Hepatic stellate cell (primary cell): ENCODE results near the gene DDIT4.
A peak's percentile ranks its signal among the peaks of the same experiment; 100 is the strongest.

ENCODE experiments used
- DNase-seq: peaks from one replicate; pipeline ENCODE4 v3.0.0; 2011; ENCODE audit warnings: low spot score

Gene DDIT4

DNA sequence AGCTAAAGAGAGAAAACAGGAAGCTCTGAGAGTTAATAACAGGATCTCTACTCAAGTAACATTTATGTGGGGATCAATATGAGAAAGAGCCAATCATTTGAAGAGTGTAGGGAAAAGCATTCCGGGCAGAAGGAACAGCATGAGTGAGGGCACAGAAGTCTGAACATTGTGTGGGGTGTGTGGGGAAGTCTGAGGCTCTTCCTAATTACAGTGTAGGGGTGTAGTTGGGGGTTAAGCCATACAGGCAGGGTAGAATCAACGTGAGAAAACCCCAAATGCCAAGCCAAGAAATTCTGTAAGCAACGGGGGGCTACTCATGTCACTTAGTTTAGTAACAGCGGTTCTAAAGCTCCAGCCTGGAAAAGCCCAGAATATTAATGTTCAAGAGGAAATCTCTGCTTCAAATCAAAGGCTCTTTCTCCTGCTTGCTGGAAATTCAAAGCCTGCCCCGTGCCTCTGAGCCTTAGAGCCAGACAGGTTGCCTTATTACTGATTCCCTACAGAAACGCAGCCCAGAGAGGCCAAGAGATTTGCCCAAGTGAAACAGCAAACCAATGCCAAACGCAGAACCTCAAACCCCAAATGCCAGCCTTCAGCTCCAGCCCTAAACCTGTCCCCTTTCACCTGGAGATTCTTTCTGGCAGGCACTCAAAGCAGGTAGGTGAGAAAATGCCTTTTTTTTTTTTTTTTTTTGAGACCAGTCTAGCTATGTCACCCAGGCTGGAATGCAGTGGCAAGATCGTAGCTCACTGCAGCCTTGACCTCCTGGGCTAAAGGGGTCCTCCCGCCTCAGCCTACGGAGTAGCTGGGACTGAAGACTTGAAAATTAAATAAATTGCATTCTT is 44.9 kb downstream of the DDIT4 start:
- DNase-seq = no peak

DNA sequence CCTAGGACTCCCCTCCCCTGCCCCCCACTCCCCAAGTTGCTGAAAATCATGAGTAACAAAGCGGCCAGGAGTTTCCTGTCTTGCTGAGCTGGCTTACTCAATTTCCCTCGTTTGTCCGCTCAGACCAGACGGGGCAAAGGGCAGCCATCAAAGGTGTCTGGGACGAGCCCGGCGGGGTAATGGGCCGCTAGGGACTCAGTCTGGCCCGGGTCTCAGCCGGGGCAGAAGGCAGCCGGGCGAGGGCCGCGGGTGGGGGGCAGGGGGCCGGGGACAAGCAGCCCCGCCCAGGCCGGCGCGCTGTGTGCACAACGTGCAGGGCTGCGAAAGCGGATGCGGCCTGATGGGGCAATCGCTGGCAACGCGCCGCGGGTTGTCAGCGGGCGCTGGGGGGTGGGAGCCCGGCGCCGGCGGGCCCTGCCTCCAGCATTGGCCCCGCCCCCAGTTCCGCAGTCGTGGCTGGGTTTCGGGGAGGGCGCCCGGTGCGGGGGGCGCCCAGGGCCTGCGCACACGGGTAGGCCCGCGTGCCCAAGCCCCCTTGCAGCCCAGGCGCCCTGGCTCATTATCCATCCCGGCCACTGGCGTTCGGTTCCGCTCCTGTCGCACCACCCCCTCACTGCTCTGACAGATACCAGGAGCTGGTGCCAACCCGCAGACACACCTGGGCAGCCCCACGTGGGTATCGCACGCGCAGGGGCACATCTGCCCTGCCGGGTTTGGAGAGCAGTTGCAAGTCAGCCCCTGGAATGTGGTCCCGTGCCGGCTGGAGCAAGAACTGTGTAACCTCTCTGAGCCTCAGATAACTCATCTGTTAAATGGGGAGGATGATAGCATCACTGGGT is 45.9 kb downstream of the DDIT4 start:
- DNase-seq = peak; percentile 88

DNA sequence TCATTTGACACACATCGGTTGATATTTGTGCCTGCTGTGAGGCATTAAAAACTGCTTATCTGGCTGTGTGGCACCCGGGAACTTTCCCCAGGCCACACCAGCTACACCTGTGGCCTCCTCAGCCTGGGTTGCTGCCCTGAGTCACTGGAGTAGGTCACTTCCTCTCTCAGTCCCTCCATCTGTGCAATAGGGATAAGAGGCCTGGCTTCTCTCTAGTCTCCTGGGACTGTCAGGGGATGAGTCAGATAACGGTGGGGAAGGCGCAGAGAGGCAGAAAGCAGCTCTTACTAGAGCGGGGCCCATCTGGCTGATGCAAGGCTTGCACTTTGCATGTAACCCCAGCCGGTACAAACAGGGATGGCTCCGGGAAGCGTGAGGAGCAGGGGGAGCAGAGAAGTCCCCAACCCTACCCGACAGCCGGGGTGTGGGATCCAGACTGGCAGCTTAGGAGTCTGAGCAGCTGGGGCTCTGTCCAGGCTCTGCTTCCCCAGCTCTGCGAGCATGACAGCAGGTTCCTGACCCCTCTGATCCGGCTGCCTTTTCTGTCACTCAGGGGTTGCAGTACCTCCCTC is 47.0 kb downstream of the DDIT4 start:
- DNase-seq = peak; percentile 97

DNA sequence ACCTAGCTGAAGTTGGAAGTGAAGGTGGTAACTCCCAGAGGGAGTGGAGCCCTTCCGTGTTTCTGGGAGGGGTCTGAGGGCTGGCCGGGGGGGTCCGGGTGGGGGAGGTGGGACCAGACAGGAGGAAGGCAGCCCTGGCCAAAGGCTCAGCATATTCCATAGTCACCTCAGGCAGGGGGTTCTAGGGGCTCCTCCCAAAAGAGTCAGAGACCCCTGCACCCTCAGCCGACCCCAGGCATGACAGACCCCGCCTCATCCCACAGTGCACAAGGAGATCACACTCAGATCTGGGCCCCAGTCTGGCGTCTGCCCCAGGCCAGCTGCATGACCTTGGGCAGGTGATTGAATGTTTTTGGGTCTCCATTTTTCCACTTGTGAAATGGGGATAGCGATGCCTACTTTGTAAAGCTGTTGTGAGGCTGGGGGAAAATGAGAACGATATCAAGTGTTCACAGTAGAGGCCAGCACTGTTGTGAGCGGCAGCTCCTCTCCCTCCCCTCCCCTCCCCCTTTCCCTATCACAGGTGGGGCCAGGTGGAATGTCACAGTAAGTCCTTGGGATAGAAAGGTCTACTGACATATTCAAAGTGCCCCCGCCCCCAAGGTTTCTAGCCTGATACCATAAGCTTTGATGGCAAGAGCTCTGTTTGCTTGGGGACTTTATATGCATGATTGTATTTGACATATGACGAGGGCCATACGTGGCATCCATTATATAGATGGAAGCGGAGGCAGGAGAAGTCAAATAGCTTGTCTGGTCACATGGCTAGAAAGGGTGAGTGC is 47.7 kb downstream of the DDIT4 start:
- DNase-seq = no peak

DNA sequence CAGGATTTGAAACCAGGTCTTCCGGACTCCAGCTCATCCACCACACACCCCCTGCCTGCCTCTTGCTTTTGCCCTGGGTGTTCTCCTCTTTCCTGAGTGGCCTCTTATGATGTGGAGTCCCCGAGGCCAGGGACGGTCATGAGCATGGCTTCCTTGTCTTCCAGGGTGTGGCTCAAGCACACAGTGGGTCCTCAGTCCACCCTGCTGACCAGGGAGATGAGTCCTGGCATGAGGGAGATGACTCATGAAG is 48.2 kb downstream of the DDIT4 start:
- DNase-seq = no peak

DNA sequence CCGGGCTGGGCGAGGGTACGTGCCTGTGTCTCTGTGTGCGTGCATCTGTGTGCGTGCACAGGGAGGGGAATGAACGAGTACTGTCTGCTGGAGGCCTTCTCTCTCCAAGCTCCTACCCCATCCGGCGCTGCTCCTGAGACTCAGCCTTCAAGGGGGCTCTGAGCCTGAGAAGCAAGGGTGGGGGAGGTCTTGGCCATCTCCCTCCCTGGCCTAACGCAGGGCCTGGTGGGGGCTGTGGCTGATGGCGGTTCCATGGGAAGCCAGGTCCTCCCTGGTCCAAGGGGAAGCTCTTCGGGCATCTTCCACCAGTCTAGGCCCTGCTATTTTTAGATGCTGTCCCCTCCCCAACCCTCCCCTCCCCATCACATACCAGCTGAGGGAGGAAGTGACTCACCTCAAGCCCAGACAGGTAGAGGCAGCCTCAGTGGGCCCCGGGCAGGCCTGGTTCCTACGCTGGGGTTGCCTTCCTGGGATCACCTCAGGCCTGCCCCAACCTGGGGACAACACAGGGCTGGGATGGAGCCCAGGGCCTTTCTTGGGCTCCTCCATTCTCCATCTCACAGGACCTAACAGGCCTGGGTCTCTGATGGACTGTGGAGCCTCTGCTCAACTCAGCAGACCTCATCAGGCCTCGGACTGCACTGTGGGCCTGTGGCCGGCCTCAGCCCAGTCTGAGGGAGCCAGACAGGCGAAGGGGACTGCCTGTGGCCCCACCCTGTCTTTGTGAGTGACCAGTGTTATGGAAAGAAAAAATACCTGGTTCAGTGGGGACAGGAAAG is 48.7 kb downstream of the DDIT4 start:
- DNase-seq = no peak

DNA sequence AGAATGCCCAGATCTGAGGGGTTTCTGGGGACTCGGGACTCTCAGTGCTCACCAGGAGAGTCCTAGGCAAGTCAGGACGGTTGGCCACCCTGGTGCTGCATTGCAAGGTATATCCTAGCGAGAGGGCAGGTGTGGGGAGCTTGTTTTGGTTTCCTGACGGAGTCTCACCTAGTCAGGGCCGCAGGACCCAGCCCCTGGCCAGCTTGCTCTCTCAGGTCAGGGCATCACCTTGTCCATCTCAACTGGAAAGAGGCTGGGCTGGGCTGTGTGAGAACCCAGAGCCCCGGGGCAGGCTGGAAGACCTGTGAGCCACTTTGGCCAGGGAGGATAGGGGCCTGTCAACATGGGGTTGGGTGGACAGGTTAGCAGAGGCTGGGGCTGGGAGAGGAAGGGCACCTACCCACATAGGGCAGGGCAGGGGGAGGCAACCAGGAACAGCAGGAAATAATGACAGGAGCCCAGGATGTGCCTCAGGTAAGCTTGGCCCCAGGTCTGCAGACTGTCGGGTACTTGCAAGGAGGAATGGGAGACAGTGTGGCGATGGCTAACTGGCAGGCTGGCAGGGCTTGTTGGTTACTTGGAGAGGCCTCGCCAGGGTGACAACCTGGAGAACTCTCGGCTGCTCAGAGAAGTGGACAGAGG is 49.5 kb downstream of the DDIT4 start:
- DNase-seq = no peak

DNA sequence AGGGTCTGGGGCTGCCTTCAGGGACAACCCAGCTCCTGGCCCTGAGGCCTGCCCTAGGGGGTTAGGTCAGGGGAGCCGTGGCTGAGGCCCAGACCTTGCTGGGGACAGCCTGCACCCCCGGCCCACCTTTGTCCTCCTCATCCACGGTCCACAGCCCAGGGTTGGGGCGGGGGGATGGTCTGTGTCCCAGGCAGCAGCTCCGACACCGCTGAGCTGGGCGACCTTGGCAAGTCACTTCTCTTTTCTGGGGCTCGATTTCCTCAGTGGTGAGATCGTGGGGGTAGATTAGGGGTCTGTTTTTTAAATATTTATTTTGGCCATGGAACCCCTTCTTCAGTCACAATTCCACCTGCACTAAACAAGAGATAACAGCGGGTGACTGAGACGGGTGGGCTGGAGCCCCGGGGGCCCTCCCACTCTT is 50.1 kb downstream of the DDIT4 start:
- DNase-seq = no peak
